Activated T-cell treated with anti-CD3 and anti-CD28 coated beads for 4 hours (primary cell): ENCODE measurements around the gene ACBD3.

ENCODE experiments used
- DNase-seq: peaks from one replicate; pipeline ENCODE4 v3.0.0-alpha.2; 2020

ACBD3 gene

GRCh38 chr1:226110249-226111097 is 76.1 kb downstream of the ACBD3 start:
- DNase-seq, result no peak

GRCh38 chr1:226109829-226110248 is 76.7 kb downstream of the ACBD3 start:
- DNase-seq, result peak; percentile 60

GRCh38 chr1:226108935-226109828 is 77.4 kb downstream of the ACBD3 start:
- DNase-seq, result no peak

- no peak for DNase-seq
Measured at GRCh38 chr1:226107471-226108460, 78.8 kb downstream of the ACBD3 start.

- no peak for DNase-seq
Measured at GRCh38 chr1:226104671-226105121, 81.8 kb downstream of the ACBD3 start.

GRCh38 chr1:226100436-226101391 is 85.8 kb downstream of the ACBD3 start:
- DNase-seq, result no peak

- DNase-seq, result no peak
Measured at GRCh38 chr1:226098870-226099835, 87.4 kb downstream of the ACBD3 start.

GRCh38 chr1:226097866-226098625 is 88.5 kb downstream of the ACBD3 start:
- DNase-seq, result no peak

- DNase-seq, result no peak
Measured at GRCh38 chr1:226095286-226095685, 91.3 kb downstream of the ACBD3 start.
